C4-2B (cell line): ENCODE results near the gene MBNL1.

ENCODE experiments used
- CTCF ChIP-seq: fragments of 450-650 bp; conservative IDR thresholded peaks from 2 replicates; pipeline ENCODE4 v1.5.1; 2017; ENCODE audit warnings: mild to moderate bottlenecking
- ZFX ChIP-seq: fragments of 450-650 bp; IDR thresholded peaks from 2 replicates; pipeline ENCODE4 v1.6.1; 2017

- TF ChIP-seq CTCF (no peak), ZFX (no peak)
Observed at GRCh38 chr3:152346740-152347139, 78.0 kb downstream of the MBNL1 start.
